SK-N-MC (cell line): ENCODE measurements around the gene CD200R1L.
A peak's percentile ranks its signal among the peaks of the same experiment; 100 is the strongest.

ENCODE experiments used
- DNase-seq: peaks from one replicate; pipeline ENCODE4 v3.0.0-alpha.2; 2011; ENCODE audit warnings: low read depth, low spot score
- H3K27ac ChIP-seq: fragments of 200-600 bp; sonication (generic); 2 replicates; pipeline ENCODE4 v1.5.1; 2016; ENCODE audit warnings: mixed run types
- H3K36me3 ChIP-seq: fragments of 200-600 bp; sonication (generic); 2 replicates; pipeline ENCODE4 v1.6.1; 2017; ENCODE audit warnings: antibody characterized with exemption, low read length, mixed read lengths; ENCODE audit not compliant: insufficient read depth
- H3K4me3 ChIP-seq: fragments of 200-600 bp; sonication (generic); 2 replicates; pipeline ENCODE4 v1.5.1; 2016
- H3K9ac ChIP-seq: fragments of 200-600 bp; sonication (generic); 2 replicates; pipeline ENCODE4 v1.8.0; 2017; ENCODE audit warnings: mixed run types, mixed read lengths; ENCODE audit not compliant: insufficient read length
- H3K9me3 ChIP-seq: fragments of 200-600 bp; sonication (generic); 2 replicates; pipeline ENCODE4 v1.6.1; 2017; ENCODE audit warnings: low read depth, mild to moderate bottlenecking, antibody characterized with exemption, low read length, moderate library complexity, mixed read lengths
- EZH2 ChIP-seq: fragments of 200-600 bp; sonication (generic); IDR thresholded peaks from one replicate; pipeline ENCODE4 v1.6.1; 2017; ENCODE audit warnings: antibody characterized with exemption
- FOXP2 ChIP-seq: optimal IDR thresholded peaks from 2 replicates; pipeline ENCODE3; 2011; ENCODE audit warnings: mild to moderate bottlenecking, moderate library complexity; ENCODE audit not compliant: insufficient read depth; ENCODE audit errors: extremely low read length, control extremely low read depth
- POLR2AphosphoS5 ChIP-seq: IDR thresholded peaks from 2 replicates; pipeline ENCODE4 v1.6.1; 2012; ENCODE audit warnings: mild to moderate bottlenecking, low read depth, low read length, borderline replicate concordance

CD200R1L gene

GRCh38 chr3:112846764-112847163, at the start of gene CD200R1L:
Gene CD200R1L (minus strand): TSS chr3:112846864. CDS start chr3:112829367, 17,497 bp downstream.
- H3K36me3 ChIP-seq, result no peaks in the 10 kb centered on the region
- H3K27ac ChIP-seq, result no peak within 1 kb of the TSS
- DNase-seq, result no peak
- no peak within 1 kb of the TSS for H3K4me3 ChIP-seq
- no peak for TF ChIP-seq EZH2
- no peak for TF ChIP-seq FOXP2
- TF ChIP-seq POLR2AphosphoS5, result no peak
- no peaks in the 10 kb centered on the region for H3K9me3 ChIP-seq
- H3K9ac ChIP-seq, result no peak within 1 kb of the TSS

GRCh38 chr3:112894258-112894657, 47.6 kb upstream of the CD200R1L start:
- Histone ChIP-seq H3K9ac (no peak overlapping the region), H3K4me3 (no peak overlapping the region), H3K9me3 (no peaks in the 10 kb centered on the region), H3K36me3 (no peaks in the 10 kb centered on the region), H3K27ac (no peak overlapping the region)
- TF ChIP-seq POLR2AphosphoS5, result no peak
- no peak for TF ChIP-seq FOXP2
- TF ChIP-seq EZH2, result no peak
- no peak for DNase-seq

GRCh38 chr3:112889357-112889756, 42.7 kb upstream of the CD200R1L start:
- Histone ChIP-seq H3K36me3 (no peaks in the 10 kb centered on the region), H3K4me3 (peak overlapping the region; percentile 20; the same call in 1 of the 2 replicates), H3K27ac (peak overlapping the region; percentile 57; the same call in 1 of the 2 replicates), H3K9ac (no peak overlapping the region), H3K9me3 (no peaks in the 10 kb centered on the region)
- TF ChIP-seq FOXP2, result no peak
- TF ChIP-seq POLR2AphosphoS5, result no peak
- TF ChIP-seq EZH2, result no peak
- no peak for DNase-seq

GRCh38 chr3:112888381-112889085, 41.9 kb upstream of the CD200R1L start:
- Histone ChIP-seq H3K36me3 (no peaks in the 10 kb centered on the region), H3K9me3 (no peaks in the 10 kb centered on the region), H3K9ac (no peak overlapping the region), H3K4me3 (no peak overlapping the region), H3K27ac (no peak overlapping the region)
- no peak for DNase-seq
- TF ChIP-seq EZH2 (no peak), POLR2AphosphoS5 (no peak), FOXP2 (no peak)

- Histone ChIP-seq H3K27ac (no peak overlapping the region), H3K9me3 (no peaks in the 10 kb centered on the region), H3K9ac (no peak overlapping the region), H3K36me3 (no peaks in the 10 kb centered on the region), H3K4me3 (no peak overlapping the region)
- TF ChIP-seq POLR2AphosphoS5, result no peak
- TF ChIP-seq EZH2, result no peak
- no peak for TF ChIP-seq FOXP2
- no peak for DNase-seq
Measured at GRCh38 chr3:112884678-112885290, 38.1 kb upstream of the CD200R1L start.

GRCh38 chr3:112881891-112882290, 35.2 kb upstream of the CD200R1L start:
- no peak overlapping the region for H3K27ac ChIP-seq
- H3K9me3 ChIP-seq, result no peaks in the 10 kb centered on the region
- no peak overlapping the region for H3K9ac ChIP-seq
- H3K36me3 ChIP-seq, result no peaks in the 10 kb centered on the region
- no peak overlapping the region for H3K4me3 ChIP-seq
- no peak for DNase-seq
- TF ChIP-seq POLR2AphosphoS5 (no peak), FOXP2 (no peak), EZH2 (no peak)

GRCh38 chr3:112875561-112875960, 28.9 kb upstream of the CD200R1L start:
- Histone ChIP-seq H3K36me3 (no peaks in the 10 kb centered on the region), H3K27ac (no peak overlapping the region), H3K9me3 (no peaks in the 10 kb centered on the region), H3K9ac (no peak overlapping the region), H3K4me3 (no peak overlapping the region)
- TF ChIP-seq EZH2 (no peak), POLR2AphosphoS5 (no peak), FOXP2 (no peak)
- DNase-seq, result no peak

- Histone ChIP-seq H3K27ac (no peak overlapping the region), H3K4me3 (no peak overlapping the region), H3K9ac (no peak overlapping the region), H3K9me3 (no peaks in the 10 kb centered on the region), H3K36me3 (no peaks in the 10 kb centered on the region)
- TF ChIP-seq EZH2 (no peak), POLR2AphosphoS5 (no peak), FOXP2 (no peak)
- no peak for DNase-seq
Measured at GRCh38 chr3:112874725-112875124, 28.1 kb upstream of the CD200R1L start.
